Right atrium auricular region (tissue), 2 donors: ENCODE measurements around the gene USP54. TPM values are rescaled to one million over a fixed set of nuclear protein-coding genes. Genes with fewer than 3 reads are reported as not detected.

ENCODE experiments used
- DNase-seq: peaks from one replicate; pipeline ENCODE4 v3.0.0-alpha.2; 2019; ENCODE audit warnings: low spot score
- H3K27ac ChIP-seq, 2 donors: fragments of 200-600 bp; sonication (generic); 1 replicate in 1 of 2; 2 replicates in 1 of 2; pipeline ENCODE4 v1.5.1; 2016 to 2019
- H3K27me3 ChIP-seq, 2 donors: fragments of 200-600 bp; sonication (generic); one replicate each; pipeline versions ENCODE4 v1.5.1 to v1.6.0; 2017 to 2019
- H3K36me3 ChIP-seq: fragments of 200-600 bp; sonication (generic); one replicate; pipeline ENCODE4 v1.5.1; 2016
- H3K4me1 ChIP-seq, 2 donors: fragments of 200-600 bp; sonication (generic); one replicate each; pipeline versions ENCODE4 v1.5.1 to v1.6.0; 2017 to 2019
- H3K4me3 ChIP-seq, 2 donors: fragments of 200-600 bp; sonication (generic); 1 replicate in 1 of 2; 2 replicates in 1 of 2; pipeline ENCODE4 v1.5.1; 2017 to 2019; ENCODE audit warnings: mild to moderate bottlenecking in 1 of 2, moderate library complexity in 1 of 2
- H3K9me3 ChIP-seq, 2 donors: fragments of 200-600 bp; sonication (generic); one replicate each; pipeline ENCODE4 v1.5.1; 2019
- CTCF ChIP-seq, 2 donors: fragments of 200-600 bp; sonication (generic); IDR thresholded peaks; one replicate each; pipeline ENCODE4 v1.5.1; 2019; ENCODE audit warnings: antibody characterized with exemption in 2 of 2
- total RNA-seq, 2 donors: library from RNA; depleted of rRNA; stranded (reverse); fragments of >200 nt; gene quantifications; one replicate each; pipeline ENCODE4 v1.1.0, GENCODE V29; 2016

USP54 gene
- total RNA-seq, 2 donors from 2014 or later: 22.3 to 24.3 TPM

- Histone ChIP-seq H3K4me1 (no peaks in the 10 kb centered on the region), H3K9me3 (no peaks in the 10 kb centered on the region), H3K27ac (no peak overlapping the region), H3K4me3 (no peak overlapping the region), H3K27me3 (no peaks in the 10 kb centered on the region), H3K36me3 (peaks cover 19% of the 10 kb centered on the region)
- no peak for DNase-seq
- TF ChIP-seq CTCF (IDR thresholded peaks at IDR 0.05): no peak
Observed at GRCh38 chr10:73534857-73535256, 56.3 kb downstream of the USP54 start.

GRCh38 chr10:73529089-73529832 lies 61.9 kb downstream of the USP54 start:
- DNase-seq: no peak
- TF ChIP-seq CTCF (IDR thresholded peaks at IDR 0.05): peak; percentile 72 to 88
- H3K4me3 ChIP-seq: no peak overlapping the region
- no peak overlapping the region for H3K27ac ChIP-seq
- H3K36me3 ChIP-seq: peaks cover 43% of the 10 kb centered on the region
- H3K27me3 ChIP-seq: no peaks in the 10 kb centered on the region
- no peaks in the 10 kb centered on the region for H3K4me1 ChIP-seq
- no peaks in the 10 kb centered on the region for H3K9me3 ChIP-seq

- Histone ChIP-seq H3K27ac (no peak overlapping the region), H3K9me3 (no peaks in the 10 kb centered on the region), H3K4me3 (no peak overlapping the region), H3K27me3 (no peaks in the 10 kb centered on the region), H3K4me1 (no peaks in the 10 kb centered on the region), H3K36me3 (peaks cover 88% of the 10 kb centered on the region)
- TF ChIP-seq CTCF (IDR thresholded peaks at IDR 0.05): no peak
- no peak for DNase-seq
Observed at GRCh38 chr10:73522263-73522662, 68.9 kb downstream of the USP54 start.

- Histone ChIP-seq H3K36me3 (peaks cover 84% of the 10 kb centered on the region), H3K9me3 (no peaks in the 10 kb centered on the region), H3K4me1 (no peaks in the 10 kb centered on the region), H3K4me3 (no peak overlapping the region), H3K27ac (no peak overlapping the region), H3K27me3 (no peaks in the 10 kb centered on the region)
- DNase-seq: no peak
- TF ChIP-seq CTCF (IDR thresholded peaks at IDR 0.05): no peak
Observed at GRCh38 chr10:73519336-73519735, 71.8 kb downstream of the USP54 start.

GRCh38 chr10:73517166-73517888 lies 73.8 kb downstream of the USP54 start:
- H3K9me3 ChIP-seq: no peaks in the 10 kb centered on the region
- no peak overlapping the region for H3K27ac ChIP-seq
- no peak overlapping the region for H3K4me3 ChIP-seq
- no peaks in the 10 kb centered on the region for H3K27me3 ChIP-seq
- no peak for TF ChIP-seq CTCF (IDR thresholded peaks at IDR 0.05)
- peaks cover 67% of the 10 kb centered on the region for H3K36me3 ChIP-seq
- DNase-seq: no peak
- H3K4me1 ChIP-seq: no peaks in the 10 kb centered on the region
